ENCODE results near the gene NOB1. TPM values are rescaled to one million over a fixed set of nuclear protein-coding genes. Genes with fewer than 3 reads are reported as not detected.

The NOB1 gene
- total and polyA plus RNA-seq, 4 donors = 6.9 to 19.7 (median 12.5) TPM

DNA sequence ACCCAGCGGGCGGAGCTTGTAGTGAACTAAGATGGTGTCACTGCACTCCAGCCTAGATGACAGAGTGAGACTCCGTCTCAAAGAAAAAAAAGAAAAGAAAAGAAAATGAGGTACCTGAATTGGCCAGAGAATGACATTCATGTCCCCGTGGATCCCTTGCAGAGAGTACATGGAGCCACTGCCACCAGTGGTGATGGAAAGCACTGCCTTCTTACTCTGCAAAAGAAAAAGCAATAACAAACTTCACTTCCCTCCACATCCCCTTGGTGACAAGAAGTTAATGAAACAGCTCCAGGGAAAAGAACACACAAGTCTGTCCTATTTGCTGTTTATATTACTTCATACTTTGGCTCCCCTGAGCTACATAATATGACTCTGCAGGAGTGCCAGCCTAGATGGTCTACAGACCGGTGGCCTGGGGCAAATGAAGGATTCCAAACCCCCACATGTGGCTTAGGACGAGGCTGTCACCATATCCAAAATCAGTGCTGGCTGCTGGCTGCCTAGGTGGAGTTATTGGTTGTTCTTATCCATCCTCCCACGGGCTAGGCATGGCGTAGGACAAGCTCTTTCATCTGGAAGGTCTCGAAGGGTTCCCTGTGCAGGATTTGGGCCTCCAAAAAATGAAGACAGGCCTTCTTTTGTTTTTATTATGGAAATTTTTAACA, 41.7 kb downstream of the NOB1 start:
- no peak for DNase-seq (ENCODE audit: low spot score)
- no peaks in the 10 kb centered on the region for H3K27me3 ChIP-seq (ENCODE audit: control insufficient read depth in 4 of 4, insufficient read depth in 4 of 4, low read length in 3 of 4)
- no peak overlapping the region for H3K27ac ChIP-seq (ENCODE audit: low read depth in 1 of 2, low read length in 2 of 2)
- H3K4me3 ChIP-seq (ENCODE audit: low read depth in 1 of 3, low read length in 3 of 3) = no peak overlapping the region
- WGBS = 94% methylated on average over 9 of the region's 9 CpGs
- no peak for TF ChIP-seq TAF1 (conservative IDR thresholded peaks at IDR 0.05)
- TF ChIP-seq, protein P1, sequence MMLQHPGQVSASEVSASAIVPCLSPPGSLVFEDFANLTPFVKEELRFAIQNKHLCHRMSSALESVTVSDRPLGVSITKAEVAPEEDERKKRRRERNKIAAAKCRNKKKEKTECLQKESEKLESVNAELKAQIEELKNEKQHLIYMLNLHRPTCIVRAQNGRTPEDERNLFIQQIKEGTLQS (IDR thresholded peaks at IDR 0.05) = no peak
- TF ChIP-seq FOXA2 (IDR thresholded peaks at IDR 0.05) = no peak
- TF ChIP-seq JUND (IDR thresholded peaks at IDR 0.05) = no peak
- TF ChIP-seq, protein P2, sequence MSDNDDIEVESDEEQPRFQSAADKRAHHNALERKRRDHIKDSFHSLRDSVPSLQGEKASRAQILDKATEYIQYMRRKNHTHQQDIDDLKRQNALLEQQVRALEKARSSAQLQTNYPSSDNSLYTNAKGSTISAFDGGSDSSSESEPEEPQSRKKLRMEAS (IDR thresholded peaks at IDR 0.05) = no peak
- TF ChIP-seq, protein P3, sequence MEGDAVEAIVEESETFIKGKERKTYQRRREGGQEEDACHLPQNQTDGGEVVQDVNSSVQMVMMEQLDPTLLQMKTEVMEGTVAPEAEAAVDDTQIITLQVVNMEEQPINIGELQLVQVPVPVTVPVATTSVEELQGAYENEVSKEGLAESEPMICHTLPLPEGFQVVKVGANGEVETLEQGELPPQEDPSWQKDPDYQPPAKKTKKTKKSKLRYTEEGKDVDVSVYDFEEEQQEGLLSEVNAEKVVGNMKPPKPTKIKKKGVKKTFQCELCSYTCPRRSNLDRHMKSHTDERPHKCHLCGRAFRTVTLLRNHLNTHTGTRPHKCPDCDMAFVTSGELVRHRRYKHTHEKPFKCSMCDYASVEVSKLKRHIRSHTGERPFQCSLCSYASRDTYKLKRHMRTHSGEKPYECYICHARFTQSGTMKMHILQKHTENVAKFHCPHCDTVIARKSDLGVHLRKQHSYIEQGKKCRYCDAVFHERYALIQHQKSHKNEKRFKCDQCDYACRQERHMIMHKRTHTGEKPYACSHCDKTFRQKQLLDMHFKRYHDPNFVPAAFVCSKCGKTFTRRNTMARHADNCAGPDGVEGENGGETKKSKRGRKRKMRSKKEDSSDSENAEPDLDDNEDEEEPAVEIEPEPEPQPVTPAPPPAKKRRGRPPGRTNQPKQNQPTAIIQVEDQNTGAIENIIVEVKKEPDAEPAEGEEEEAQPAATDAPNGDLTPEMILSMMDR (IDR thresholded peaks at IDR 0.05; ENCODE audit: low read depth, low read length, missing input control) = no peak
- no peak for TF ChIP-seq HNF4G (IDR thresholded peaks at IDR 0.05)
- no peak for TF ChIP-seq GABPA (IDR thresholded peaks at IDR 0.05 in 1 of 2, conservative IDR thresholded peaks at IDR 0.05 in 1 of 2)
- TF ChIP-seq RXRA (IDR thresholded peaks at IDR 0.05) = no peak
- TF ChIP-seq, protein P4, sequence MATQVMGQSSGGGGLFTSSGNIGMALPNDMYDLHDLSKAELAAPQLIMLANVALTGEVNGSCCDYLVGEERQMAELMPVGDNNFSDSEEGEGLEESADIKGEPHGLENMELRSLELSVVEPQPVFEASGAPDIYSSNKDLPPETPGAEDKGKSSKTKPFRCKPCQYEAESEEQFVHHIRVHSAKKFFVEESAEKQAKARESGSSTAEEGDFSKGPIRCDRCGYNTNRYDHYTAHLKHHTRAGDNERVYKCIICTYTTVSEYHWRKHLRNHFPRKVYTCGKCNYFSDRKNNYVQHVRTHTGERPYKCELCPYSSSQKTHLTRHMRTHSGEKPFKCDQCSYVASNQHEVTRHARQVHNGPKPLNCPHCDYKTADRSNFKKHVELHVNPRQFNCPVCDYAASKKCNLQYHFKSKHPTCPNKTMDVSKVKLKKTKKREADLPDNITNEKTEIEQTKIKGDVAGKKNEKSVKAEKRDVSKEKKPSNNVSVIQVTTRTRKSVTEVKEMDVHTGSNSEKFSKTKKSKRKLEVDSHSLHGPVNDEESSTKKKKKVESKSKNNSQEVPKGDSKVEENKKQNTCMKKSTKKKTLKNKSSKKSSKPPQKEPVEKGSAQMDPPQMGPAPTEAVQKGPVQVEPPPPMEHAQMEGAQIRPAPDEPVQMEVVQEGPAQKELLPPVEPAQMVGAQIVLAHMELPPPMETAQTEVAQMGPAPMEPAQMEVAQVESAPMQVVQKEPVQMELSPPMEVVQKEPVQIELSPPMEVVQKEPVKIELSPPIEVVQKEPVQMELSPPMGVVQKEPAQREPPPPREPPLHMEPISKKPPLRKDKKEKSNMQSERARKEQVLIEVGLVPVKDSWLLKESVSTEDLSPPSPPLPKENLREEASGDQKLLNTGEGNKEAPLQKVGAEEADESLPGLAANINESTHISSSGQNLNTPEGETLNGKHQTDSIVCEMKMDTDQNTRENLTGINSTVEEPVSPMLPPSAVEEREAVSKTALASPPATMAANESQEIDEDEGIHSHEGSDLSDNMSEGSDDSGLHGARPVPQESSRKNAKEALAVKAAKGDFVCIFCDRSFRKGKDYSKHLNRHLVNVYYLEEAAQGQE (IDR thresholded peaks at IDR 0.05) = no peak
- TF ChIP-seq HNF4A (conservative IDR thresholded peaks at IDR 0.05) = no peak
- TF ChIP-seq, protein P5, sequence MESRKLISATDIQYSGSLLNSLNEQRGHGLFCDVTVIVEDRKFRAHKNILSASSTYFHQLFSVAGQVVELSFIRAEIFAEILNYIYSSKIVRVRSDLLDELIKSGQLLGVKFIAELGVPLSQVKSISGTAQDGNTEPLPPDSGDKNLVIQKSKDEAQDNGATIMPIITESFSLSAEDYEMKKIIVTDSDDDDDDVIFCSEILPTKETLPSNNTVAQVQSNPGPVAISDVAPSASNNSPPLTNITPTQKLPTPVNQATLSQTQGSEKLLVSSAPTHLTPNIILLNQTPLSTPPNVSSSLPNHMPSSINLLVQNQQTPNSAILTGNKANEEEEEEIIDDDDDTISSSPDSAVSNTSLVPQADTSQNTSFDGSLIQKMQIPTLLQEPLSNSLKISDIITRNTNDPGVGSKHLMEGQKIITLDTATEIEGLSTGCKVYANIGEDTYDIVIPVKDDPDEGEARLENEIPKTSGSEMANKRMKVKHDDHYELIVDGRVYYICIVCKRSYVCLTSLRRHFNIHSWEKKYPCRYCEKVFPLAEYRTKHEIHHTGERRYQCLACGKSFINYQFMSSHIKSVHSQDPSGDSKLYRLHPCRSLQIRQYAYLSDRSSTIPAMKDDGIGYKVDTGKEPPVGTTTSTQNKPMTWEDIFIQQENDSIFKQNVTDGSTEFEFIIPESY (IDR thresholded peaks at IDR 0.05) = no peak
- no peak for TF ChIP-seq EGR1 (IDR thresholded peaks at IDR 0.05; ENCODE audit: low read depth in 2 of 2)
- no peak for TF ChIP-seq YY1 (IDR thresholded peaks at IDR 0.05)
- no peak for TF ChIP-seq RAD21 (IDR thresholded peaks at IDR 0.05)
- no peak for TF ChIP-seq NR2F2 (IDR thresholded peaks at IDR 0.05)
- TF ChIP-seq FOXA1 (IDR thresholded peaks at IDR 0.05) = no peak
- TF ChIP-seq SP1 (IDR thresholded peaks at IDR 0.05) = no peak
- no peaks in the 10 kb centered on the region for H3K9me3 ChIP-seq (ENCODE audit: control insufficient read depth in 4 of 4, low read length in 3 of 4)
- H3K9ac ChIP-seq (ENCODE audit: low read depth in 1 of 2, low read length in 2 of 2) = no peak overlapping the region
- peaks cover 0 to 2% (median 0%) of the 10 kb centered on the region in 4 donors for H3K4me1 ChIP-seq (ENCODE audit: control insufficient read depth in 4 of 4, insufficient read depth in 4 of 4, low read length in 3 of 4)
- peaks cover 0 to 6% (median 2%) of the 10 kb centered on the region in 4 donors for H3K36me3 ChIP-seq (ENCODE audit: control insufficient read depth in 4 of 4, insufficient read depth in 3 of 4, low read depth in 1 of 4, low read length in 3 of 4)

Measured in liver (tissue), 9 donors.